Stimulated activated CD8-positive, alpha-beta memory T cell treated with anti-CD3 and anti-CD28 coated beads, Interleukin-7, amount 100 ng/mL, for 4 hours (primary cell): ENCODE data around the gene AFTPH.

Experiments used
- DNase-seq, 2 donors: peaks; one replicate each; pipeline ENCODE4 v3.0.0-alpha.2; 2020; ENCODE audit warnings: low read depth in 2 of 2

The AFTPH gene

DNA sequence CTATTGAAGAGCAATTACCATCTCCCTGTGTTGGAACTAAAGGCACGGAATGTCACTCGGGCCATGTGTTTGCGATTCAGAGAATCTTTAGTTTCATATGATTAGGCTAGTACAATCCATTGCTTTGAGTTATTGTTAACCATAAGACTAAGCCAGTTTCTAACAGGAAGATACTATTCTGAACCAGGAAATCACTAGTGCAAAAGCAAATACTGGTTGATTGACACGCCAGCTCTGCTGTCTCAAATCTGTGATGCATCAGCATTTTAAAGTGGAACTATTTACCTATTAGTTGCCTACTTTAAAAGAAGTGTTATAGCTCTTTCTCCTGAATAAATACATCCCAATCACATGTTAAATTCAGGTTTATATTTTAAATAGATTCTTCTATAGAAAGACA lies 61.9 kb downstream of the AFTPH start:
- no peak for DNase-seq

GRCh38 chr2:64586883-64587481 lies 62.9 kb downstream of the AFTPH start:
- no peak for DNase-seq

DNA sequence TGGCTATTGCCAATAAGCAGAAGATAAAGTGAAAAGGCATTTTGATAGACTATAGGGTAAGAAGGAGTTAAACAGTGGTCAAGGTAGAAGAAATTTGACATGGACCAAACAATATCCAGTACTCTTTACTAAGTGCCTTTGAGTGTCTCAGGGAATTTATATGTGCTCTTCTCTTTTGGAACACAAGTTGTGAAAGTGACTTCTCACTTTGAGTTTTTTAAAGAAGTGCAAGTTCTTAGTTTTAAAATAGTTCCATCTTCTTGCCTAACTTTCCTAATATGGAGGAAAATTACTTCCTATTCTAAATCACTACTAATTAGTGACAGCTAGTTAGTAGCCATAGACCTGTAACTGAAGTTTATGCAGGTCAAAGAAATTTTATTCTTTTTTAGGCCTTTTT lies 63.4 kb downstream of the AFTPH start:
- DNase-seq = no peak

DNA sequence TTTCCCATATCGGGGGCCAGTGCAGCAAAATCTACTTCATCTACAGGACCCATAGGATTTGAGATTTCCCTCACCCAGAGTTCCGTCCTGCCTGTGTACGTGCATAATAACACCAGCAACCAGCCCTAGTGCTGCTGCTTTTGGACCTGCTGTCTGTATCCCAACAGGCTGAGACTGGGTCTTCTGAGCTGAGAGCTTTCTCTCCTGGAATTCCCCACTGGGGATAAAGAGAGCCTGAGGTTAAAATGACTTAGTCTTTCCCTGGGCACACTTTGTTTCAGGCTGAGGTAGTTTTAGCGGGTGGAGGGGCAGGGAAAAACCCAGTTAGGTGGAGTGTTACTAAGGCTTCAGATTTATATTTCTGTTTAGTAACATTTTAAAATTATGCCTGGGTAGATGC lies 67.1 kb downstream of the AFTPH start:
- DNase-seq = no peak

DNA sequence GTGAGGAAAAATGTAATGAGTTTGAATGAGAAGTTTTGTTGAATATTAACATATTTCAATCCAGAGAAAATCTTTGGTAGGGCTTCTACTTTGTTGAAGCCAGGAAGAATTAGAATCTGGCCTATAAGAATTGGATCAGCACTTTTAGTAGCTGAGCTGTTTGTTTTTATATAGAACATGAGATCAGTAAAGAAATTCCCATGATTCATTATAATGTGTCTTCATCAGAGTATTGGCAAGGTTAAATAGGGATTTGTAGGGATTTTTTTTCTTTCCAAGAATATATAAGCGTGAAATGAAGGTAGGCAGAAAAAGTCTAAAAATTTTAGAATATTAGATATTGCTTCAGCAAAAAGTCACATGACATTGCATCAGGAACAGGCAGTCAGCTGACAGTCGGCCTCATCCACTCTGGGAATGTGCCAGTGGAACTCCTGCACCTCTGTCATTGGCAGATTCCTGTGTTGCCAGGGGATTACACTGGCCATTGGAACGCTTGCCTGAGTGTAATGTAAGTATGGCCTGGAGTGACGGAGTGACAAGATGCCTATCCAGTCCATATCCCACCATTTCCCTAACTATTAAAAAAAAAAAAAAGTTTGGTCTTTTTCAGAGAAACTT lies 69.0 kb downstream of the AFTPH start:
- no peak for DNase-seq

DNA sequence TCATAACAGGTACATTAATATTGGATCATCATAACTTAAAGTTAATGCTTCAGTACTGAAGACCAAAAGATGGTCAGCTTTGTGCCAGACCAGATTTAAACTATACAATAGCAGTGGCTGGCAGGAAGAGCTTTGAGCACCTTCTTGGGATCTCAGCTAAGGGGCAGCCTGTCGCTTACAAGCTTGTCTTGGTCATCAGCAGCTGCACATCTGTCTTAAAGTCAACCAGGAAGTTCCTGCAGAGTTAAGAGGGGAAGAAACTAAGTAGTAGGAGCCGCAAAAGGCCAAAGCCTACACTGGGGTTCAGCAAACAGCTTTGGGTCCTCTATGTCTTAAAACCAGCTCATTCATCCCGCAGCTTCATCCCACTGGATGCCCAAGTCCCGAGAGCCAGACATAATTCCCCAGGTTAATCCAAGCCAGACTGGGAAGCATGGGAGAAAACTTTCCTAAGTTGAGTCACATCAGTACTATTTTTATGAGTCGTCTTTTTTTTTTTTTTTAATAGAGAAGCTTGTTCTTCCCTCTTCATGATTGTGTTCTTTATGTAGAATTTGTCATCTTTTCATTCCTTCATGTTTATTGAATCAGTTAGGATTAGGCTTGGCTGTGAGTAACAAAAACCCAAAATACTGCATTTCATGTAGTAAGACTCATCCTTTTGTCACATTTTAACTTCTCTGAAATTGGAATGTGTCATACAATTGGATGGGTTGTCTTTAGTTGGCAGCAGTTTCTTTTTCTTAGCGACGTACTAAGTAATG lies 70.3 kb downstream of the AFTPH start:
- no peak for DNase-seq

GRCh38 chr2:64595397-64596176 lies 71.5 kb downstream of the AFTPH start:
- no peak for DNase-seq

GRCh38 chr2:64598226-64598625 lies 74.1 kb downstream of the AFTPH start:
- DNase-seq = no peak

DNA sequence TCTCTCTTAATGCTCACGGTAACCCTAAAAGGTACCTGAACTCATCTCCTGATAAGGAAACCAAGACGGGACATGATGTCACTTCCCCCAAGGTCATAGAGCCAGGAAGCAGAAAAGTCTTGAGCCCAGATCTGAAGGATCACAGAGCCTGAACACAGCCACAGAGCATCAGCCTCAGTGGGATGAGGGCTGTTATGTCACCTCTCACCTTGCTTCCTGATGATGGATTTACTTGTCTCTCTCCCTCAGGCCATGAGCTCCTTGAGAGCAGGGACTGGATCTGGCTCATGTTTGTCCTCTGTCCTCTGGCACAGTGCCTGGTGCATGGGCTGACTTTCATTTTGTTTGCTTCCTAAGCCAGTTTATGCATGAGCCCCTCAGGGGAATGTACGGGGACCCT lies 75.3 kb downstream of the AFTPH start:
- no peak for DNase-seq

DNA sequence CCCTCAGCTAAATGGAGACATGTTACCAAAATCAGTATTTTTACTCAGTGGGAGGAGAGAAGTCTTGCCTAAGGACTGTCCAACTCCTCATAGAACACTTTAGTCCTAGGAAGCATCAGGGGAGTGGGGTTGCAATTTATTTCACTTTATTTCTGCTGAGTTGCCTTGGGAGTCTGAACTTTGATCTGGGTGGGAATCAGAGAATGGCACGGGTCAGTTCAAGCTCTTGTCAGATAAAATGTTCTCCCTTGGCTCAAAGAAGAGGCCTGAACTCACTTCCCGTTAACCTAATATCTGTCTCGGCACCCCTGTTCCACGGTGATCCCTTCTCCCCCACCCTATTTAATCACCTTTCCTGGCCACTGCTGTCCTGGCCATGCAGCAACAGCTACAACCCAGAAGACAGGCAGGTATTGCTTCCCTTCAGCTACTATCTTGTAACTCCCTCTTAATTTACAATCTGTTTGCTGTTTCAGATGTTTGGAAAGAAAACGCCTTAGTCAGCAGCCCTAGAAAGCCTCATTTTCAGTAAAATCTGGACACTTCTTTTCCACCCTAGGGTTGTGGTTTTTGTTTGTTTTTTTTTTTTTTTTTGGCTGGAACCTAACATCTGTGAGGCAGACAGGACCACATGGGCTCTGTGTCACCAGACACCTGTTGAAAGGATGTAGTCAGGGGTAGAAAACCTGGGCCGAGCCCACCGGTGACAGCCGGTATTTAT lies 77.1 kb downstream of the AFTPH start:
- DNase-seq = no peak

DNA sequence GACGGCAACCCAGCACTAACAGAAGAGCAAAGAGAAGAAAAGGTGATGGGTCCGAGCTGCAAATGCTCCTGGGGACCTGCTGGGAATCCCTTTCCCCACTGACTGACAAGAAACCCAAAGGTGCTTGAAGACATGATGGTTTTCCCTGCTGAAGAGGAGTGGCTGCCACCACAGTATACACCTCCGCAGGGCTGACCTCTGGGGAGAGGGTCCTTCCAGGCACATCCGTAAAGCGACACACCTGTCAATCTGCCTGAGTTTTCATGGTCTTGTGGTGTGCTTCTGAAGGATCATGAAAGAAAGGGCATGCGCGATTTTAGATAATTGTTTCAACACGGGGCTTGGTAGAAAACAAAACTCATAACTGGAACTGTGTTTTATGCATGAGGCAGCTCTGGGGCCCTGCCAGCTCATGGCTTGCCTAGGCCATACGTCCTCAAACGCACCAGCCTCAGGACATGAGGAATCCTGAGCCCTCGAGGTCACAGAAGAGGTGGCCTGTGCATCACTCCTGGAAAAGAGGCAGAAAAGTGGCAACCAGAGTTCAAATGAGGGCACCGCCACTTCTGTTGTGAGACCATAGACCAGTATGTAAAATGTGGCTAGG lies 77.8 kb downstream of the AFTPH start:
- DNase-seq = no peak

- DNase-seq = no peak
Observed at GRCh38 chr2:64602436-64602835, 78.3 kb downstream of the AFTPH start.

DNA sequence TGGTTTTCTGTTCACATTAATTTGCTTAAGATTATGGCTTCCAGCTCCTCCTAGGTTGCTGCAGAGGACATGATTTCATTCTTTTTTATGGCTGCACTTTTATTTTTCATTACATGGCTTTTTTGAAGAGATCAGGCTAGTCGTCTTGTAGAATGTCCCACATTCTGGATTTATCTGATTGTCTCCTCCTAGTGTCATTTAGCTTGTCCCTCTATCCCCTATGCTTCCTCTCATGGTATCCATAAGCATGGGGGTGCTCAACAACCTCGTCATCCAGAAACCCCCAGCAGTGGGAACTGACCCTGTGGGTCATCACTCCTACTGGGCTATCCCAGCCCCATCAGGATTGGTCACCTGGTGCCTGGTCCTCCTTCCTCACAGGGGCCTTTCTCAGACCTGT lies 80.0 kb downstream of the AFTPH start:
- DNase-seq = no peak

DNA sequence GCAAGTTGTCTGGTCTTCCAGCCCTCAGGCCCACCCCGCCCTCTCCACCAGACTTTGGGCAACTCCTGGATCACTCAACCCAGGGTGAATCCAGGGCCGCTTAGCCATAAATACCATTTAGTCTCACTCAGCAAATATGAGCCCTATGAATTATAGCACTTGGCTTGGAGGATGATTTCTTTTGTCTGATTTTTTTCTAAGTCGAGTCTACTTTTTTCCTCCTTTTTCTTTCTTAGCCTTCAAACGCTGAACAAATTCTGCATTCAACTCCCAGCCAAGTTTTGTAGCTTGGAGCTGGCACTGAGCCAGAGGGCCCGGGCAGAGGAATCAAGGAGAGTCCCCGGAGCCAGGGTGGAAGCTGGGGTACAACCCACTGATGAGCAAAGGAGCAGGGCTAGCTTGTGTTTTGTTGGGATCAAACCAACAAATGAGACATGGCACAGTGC lies 80.9 kb downstream of the AFTPH start:
- no peak for DNase-seq

- DNase-seq = no peak
Observed at GRCh38 chr2:64605991-64606478, 81.9 kb downstream of the AFTPH start.

DNA sequence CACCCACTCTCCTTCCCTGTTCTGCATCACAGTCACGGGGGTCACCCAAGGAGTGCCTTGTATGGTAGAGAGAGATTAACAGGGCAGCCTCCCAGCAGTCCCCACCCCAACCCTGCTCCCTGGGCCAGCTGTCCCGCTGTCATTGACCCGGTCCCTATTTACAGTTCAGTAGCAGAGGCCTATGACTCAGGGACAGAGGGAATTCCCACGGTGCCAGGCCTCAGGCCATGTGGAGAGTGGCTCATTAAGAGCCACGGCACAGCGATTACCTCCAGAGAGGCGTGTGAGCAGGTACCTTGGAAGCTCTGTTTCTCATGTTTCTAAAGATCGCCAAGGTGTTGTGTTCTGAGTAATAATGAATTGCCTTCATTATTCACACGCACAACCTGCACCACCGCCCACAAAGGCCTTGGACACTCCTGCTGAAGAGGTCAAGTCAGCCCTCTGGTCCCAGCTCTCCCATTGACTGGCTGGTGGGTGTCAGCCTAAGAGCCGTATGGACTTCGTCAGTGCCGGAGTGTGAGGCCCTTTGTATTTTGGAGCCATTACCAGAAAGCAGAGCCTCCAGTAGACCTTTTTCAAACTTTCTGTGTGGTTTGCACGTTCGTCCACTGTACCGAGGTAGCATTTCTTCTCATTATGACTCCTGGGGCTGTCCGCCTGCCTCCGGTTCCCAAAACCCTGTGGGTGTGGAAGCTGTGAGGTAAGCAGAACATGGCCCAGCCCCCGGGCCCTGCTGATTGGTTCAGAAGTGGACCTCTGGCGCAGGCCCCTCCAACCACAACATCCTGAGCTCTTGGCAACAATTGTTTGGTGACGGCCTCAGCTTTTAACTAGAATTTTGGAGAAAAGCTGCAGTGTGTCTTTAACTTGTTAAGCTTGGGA lies 82.6 kb downstream of the AFTPH start:
- DNase-seq = peak; percentile 75 to 81

DNA sequence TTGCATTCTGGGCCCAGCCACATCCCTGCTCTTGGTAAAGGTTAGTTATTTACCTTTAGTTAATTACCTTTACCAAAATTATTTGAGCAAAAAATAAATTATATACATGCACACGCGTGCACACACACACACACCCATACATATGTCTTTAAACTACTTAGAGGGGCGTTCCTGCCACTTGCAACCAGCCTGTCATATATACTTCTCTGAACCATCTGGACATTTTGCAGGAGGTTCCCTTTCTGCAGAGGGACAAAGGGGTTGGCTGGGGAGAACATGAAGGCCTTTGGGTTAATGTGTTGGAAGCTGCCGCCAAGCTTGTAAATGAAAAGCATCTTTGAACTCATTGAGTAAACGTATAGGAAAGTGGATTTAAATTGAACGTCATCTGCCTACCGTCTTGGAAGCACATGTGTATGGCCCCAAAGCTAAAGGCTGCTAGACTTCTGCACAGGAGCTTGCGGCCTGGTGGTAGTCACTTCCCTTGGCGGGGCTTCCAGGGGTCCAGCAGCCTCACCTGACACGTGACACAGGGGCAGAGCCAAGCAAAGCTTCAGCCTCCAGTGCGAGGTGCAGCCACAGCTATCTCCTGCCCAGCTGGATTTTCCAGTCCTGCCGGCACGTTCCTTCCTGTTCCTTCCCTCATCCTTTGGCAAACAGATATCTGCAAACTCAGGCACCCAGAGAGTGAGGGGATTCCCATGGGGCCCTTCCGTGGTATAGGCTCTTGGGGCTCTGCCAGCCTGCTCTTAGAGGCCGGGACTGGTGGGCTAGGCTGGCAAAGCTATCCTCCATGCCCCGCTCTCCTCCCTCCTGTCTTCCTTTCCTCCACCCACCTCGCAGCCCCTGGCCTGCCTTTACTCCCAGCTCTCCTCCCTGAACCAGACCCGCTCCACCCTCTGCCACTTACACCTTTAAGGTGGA lies 83.5 kb downstream of the AFTPH start:
- DNase-seq = no peak

GRCh38 chr2:64608867-64609226 lies 84.7 kb downstream of the AFTPH start:
- DNase-seq = no peak
